Tibial artery (tissue), 4 donors: Measurements from ENCODE around the gene SPRN.
A peak's percentile ranks its signal among the peaks of the same experiment; 100 is the strongest.
"Not testable (repeated sequence)": the region's sequence is repeated elsewhere in the genome, so short reads cannot be mapped to it uniquely, and the experiment has no call there.

ENCODE experiments used
- DNase-seq, 2 donors: peaks; one replicate each; pipeline ENCODE4 v3.0.0-alpha.2; 2019
- H3K27ac ChIP-seq, 2 donors: fragments of 200-600 bp; sonication (generic) in 1 of 2; 1 replicate in 1 of 2; 2 replicates in 1 of 2; pipeline ENCODE4 v1.5.1; 2018 to 2019; ENCODE audit warnings: mild to moderate bottlenecking in 1 of 2
- H3K27me3 ChIP-seq, 2 donors: fragments of 200-600 bp; sonication (generic) in 1 of 2; one replicate each; pipeline versions ENCODE4 v1.5.1 to v1.6.0; 2016 to 2019
- H3K36me3 ChIP-seq, 3 donors: fragments of 200-600 bp; sonication (generic) in 2 of 3; one replicate each; pipeline ENCODE4 v1.5.1; 2016 to 2019; ENCODE audit warnings: mild to moderate bottlenecking in 2 of 3
- H3K4me1 ChIP-seq, 4 donors: fragments of 200-600 bp; sonication (generic) in 2 of 4; 1 replicate in 3 of 4; 2 replicates in 1 of 4; pipeline ENCODE4 v1.5.1; 2016 to 2019
- H3K4me3 ChIP-seq, 2 donors: fragments of 200-600 bp; sonication (generic) in 1 of 2; 1 replicate in 1 of 2; 2 replicates in 1 of 2; pipeline ENCODE4 v1.5.1; 2018 to 2019; ENCODE audit warnings: mild to moderate bottlenecking in 2 of 2
- H3K9me3 ChIP-seq, 3 donors: fragments of 200-600 bp; sonication (generic) in 1 of 3; one replicate each; pipeline ENCODE4 v1.5.1; 2016 to 2019
- CTCF ChIP-seq, 2 experiments: fragments of 200-600 bp in 1 of 2; fragments of 450-650 bp in 1 of 2; IDR thresholded peaks; one replicate each; pipeline ENCODE4 v1.5.1; 2017 to 2019; ENCODE audit warnings: antibody characterized with exemption in 2 of 2, mild to moderate bottlenecking in 1 of 2, moderate library complexity in 1 of 2
- intact Hi-C: fragments of 100-400 bp; cut with DNase I; formaldehyde crosslinking; loops from one replicate; pipeline ENCODE4 v1.15.0; 2023; ENCODE audit warnings: low total_unique reads

Gene SPRN

GRCh38 chr10:133424601-133425000 lies at the start of gene SPRN:
Gene SPRN (minus strand): TSS chr10:133424625. CDS start chr10:133423681, 944 bp downstream.
- H3K9me3 ChIP-seq, DNase-seq, H3K4me3 ChIP-seq, H3K27ac ChIP-seq, intact Hi-C loops: not testable (repeated sequence)
- H3K27me3 ChIP-seq, result peaks cover 0 to 40% of the 10 kb centered on the region in 2 donors
- peaks cover 11 to 21% (median 13%) of the 10 kb centered on the region in 3 donors for H3K36me3 ChIP-seq
- H3K4me1 ChIP-seq, result peaks cover 0 to 14% (median 10%) of the 10 kb centered on the region in 4 donors

GRCh38 chr10:133474027-133474426 lies 49.6 kb upstream of the SPRN start:
- H3K9me3 ChIP-seq, result peaks cover 0 to 7% (median 0%) of the 10 kb centered on the region in 3 donors
- TF ChIP-seq CTCF (IDR thresholded peaks at IDR 0.05), result no peak
- H3K36me3 ChIP-seq, result peaks cover 0 to 3% (median 0%) of the 10 kb centered on the region in 3 donors
- no peaks in the 10 kb centered on the region for H3K27me3 ChIP-seq
- no peaks in the 10 kb centered on the region for H3K4me1 ChIP-seq
- no peak overlapping the region for H3K27ac ChIP-seq
- intact Hi-C loops, result no loop called here
- no peak for DNase-seq
- H3K4me3 ChIP-seq, result no peak overlapping the region

GRCh38 chr10:133473270-133473669 lies 48.8 kb upstream of the SPRN start:
- H3K27ac ChIP-seq, result no peak overlapping the region
- no peak for DNase-seq
- H3K36me3 ChIP-seq, result peaks cover 0 to 3% (median 1%) of the 10 kb centered on the region in 3 donors
- TF ChIP-seq CTCF (IDR thresholded peaks at IDR 0.05), result no peak
- H3K4me1 ChIP-seq, result no peaks in the 10 kb centered on the region
- intact Hi-C loops, result no loop called here
- no peak overlapping the region for H3K4me3 ChIP-seq
- no peaks in the 10 kb centered on the region for H3K27me3 ChIP-seq
- peaks cover 0 to 7% (median 0%) of the 10 kb centered on the region in 3 donors for H3K9me3 ChIP-seq

DNA sequence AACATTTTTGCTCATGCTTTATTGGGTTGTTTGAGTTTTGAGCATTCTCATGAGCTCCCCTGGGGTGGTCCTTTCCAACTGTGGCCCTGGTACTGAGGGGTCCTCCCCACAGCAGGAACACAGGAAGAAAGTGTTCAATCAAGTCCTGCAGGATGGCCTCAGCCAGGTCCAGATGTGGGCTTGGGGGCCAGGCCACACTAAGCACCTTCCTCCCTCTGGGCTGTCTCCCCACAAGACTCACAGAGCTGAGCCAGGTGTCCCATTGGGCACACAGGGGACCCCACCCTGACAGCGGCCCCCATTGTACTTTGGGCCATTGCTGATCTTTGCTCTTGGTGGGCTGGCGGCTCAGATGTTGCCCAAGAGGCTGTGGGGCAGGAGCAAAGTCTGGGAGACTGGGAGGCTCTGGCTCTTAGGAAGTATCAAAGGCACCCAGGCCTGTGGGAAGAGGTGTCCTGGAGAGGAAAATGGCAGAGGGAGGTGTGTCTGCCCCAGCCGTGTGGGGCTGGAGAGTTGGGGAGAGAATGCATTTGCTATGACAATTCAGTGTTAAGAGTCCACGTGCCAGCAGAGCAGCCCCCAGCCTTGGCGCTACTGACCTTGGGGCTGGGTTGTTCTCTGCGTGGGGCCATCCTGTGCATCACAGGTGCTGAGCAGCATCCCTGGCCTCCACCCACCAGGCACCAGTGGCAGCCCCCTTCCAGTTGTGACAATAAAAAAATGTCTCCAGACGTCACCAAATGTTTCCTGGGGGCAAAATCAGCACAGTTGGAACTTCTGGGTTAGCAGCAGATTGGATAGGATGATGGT lies 47.1 kb upstream of the SPRN start:
- TF ChIP-seq CTCF (IDR thresholded peaks at IDR 0.05), result no peak
- no peak for DNase-seq
- Histone ChIP-seq H3K4me3 (no peak overlapping the region), H3K36me3 (peaks cover 15 to 18% (median 17%) of the 10 kb centered on the region in 3 donors), H3K27me3 (no peaks in the 10 kb centered on the region), H3K9me3 (peaks cover 0 to 5% (median 0%) of the 10 kb centered on the region in 3 donors), H3K4me1 (no peaks in the 10 kb centered on the region), H3K27ac (no peak overlapping the region)
- intact Hi-C loops, result no loop called here

DNA sequence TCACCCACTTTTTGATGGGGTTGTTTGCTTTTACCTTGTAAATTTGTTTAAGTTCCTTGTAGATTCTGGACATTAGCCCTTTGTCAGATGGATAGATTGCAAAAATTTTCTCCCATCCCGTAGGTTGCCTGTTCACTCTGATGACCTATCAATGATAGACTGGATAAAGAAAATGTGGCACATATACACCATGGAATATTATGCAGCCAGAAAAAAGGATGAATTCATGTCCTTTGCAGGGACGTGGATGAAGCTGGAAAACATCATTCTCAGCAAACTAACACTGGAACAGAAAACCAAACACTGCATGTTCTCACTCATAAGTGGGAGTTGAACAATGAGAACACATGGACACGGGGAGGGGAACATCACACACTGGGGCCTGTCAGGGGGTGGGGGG lies 44.8 kb upstream of the SPRN start:
- intact Hi-C loops, result not testable (repeated sequence)

DNA sequence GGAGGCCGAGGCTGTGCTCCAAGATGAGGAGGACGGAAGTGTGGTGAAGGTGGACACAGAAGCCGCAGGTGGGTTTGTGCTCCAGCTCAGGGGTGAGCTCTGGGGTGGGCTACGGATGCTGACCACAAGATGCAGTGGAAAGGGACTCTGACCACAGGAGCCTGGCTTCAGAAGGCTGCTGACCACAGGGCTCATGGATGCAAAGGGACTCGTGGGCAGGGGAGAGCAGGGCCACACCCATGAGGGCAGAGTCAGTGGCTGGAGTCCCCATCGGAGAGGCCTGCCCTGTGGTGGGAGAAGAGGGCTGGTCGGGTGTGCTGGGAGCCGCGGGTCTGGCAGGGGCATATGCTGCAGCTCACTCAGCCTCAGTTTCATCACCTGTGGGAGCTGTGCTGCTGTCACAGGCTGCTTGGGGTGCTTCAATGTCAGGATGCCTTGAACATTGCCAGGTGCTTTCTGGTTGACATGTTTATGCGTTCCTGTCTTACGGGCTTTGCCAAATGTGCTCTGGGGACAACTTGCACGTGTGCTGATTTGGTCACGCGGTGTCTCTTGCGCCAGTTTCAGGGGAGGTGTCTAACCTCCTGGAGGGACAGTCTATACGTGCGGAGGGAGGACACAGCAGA lies 43.0 kb upstream of the SPRN start:
- no peaks in the 10 kb centered on the region for H3K4me1 ChIP-seq
- H3K36me3 ChIP-seq, result peaks cover 17 to 27% (median 17%) of the 10 kb centered on the region in 3 donors
- H3K4me3 ChIP-seq, result no peak overlapping the region
- H3K27me3 ChIP-seq, result no peaks in the 10 kb centered on the region
- intact Hi-C loops, result no loop called here
- no peaks in the 10 kb centered on the region for H3K9me3 ChIP-seq
- peak in 1 of 2 donors; percentile 37 for DNase-seq
- no peak for TF ChIP-seq CTCF (IDR thresholded peaks at IDR 0.05)
- H3K27ac ChIP-seq, result no peak overlapping the region

More for the DNA sequence above, 44.8 kb upstream of the SPRN start:
- not testable (repeated sequence) for H3K4me3 ChIP-seq, H3K27me3 ChIP-seq, H3K9me3 ChIP-seq, DNase-seq, H3K4me1 ChIP-seq, H3K27ac ChIP-seq
- H3K36me3 ChIP-seq, result peaks cover 17 to 23% (median 17%) of the 10 kb centered on the region in 3 donors
